Aorta (tissue), 5 donors: ENCODE data around the gene OLFM1. TPM values are rescaled to one million over a fixed set of nuclear protein-coding genes. Genes with fewer than 3 reads are reported as not detected.
"Not testable (repeated sequence)": the region's sequence is repeated elsewhere in the genome, so short reads cannot be mapped to it uniquely, and the experiment has no call there.

Experiments used
- ATAC-seq: fragments of 200-7000 bp; cut with Tn5 transposase; one replicate; pipeline ENCODE4 v1.9.1; 2022; ENCODE audit warnings: moderate library complexity; ENCODE audit not compliant: low FRiP score
- DNase-seq, 2 donors: peaks; one replicate each; pipeline ENCODE4 v3.0.0-alpha.2; 2020
- H3K27ac ChIP-seq, 2 donors: one replicate each; pipeline ENCODE4 v1.5.1; 2013; ENCODE audit warnings: low read length in 2 of 2, mild to moderate bottlenecking in 2 of 2, moderate library complexity in 2 of 2, control low read depth in 1 of 2, inconsistent platforms in 1 of 2, low read depth in 1 of 2
- H3K27me3 ChIP-seq, 2 donors: one replicate each; pipeline ENCODE4 v1.6.1; 2013; ENCODE audit warnings: control low read depth in 1 of 2, low read length in 1 of 2, mild to moderate bottlenecking in 1 of 2, moderate library complexity in 1 of 2; ENCODE audit not compliant: insufficient read depth in 2 of 2, control insufficient read depth in 1 of 2
- H3K36me3 ChIP-seq, 2 donors: one replicate each; pipeline ENCODE4 v1.6.1; 2013; ENCODE audit warnings: control low read depth in 1 of 2, low read length in 1 of 2, mild to moderate bottlenecking in 1 of 2; ENCODE audit not compliant: insufficient read depth in 2 of 2, control insufficient read depth in 1 of 2
- H3K4me1 ChIP-seq, 2 donors: one replicate each; pipeline ENCODE4 v1.6.1; 2013; ENCODE audit warnings: low read length in 2 of 2, control low read depth in 1 of 2, mild to moderate bottlenecking in 1 of 2, moderate library complexity in 1 of 2; ENCODE audit not compliant: insufficient read depth in 2 of 2, control insufficient read depth in 1 of 2
- H3K4me3 ChIP-seq, 2 donors: one replicate each; pipeline ENCODE4 v1.5.1; 2013; ENCODE audit warnings: low read length in 2 of 2, control low read depth in 1 of 2, mild to moderate bottlenecking in 1 of 2
- H3K9me3 ChIP-seq: one replicate; pipeline ENCODE4 v1.6.1; 2013; ENCODE audit warnings: mild to moderate bottlenecking, low read length; ENCODE audit not compliant: control insufficient read depth
- WGBS, 2 donors: extraction: QIAGEN DNeasy Blood & Tissue Kit; methylation state at CpG; one replicate each; pipeline ENCODE4 v1.1.7; 2013; 5-methylcytosine and 5-hydroxymethylcytosine counted together
- intact Hi-C, 2 donors: fragments of 100-400 bp; cut with DNase I; formaldehyde crosslinking; loops; one replicate each; pipeline versions ENCODE4 v1.14.2 to v1.15.0; 2022
- polyA plus RNA-seq, 2 donors: library from polyadenylated mRNA; stranded (reverse); fragments of 200-250 nt; gene quantifications; one replicate each; pipeline ENCODE4 v1.2.3, GENCODE V29; 2013
- total RNA-seq, 2 donors: library from RNA; stranded (reverse); fragmentation: NEBNext Ultra II Directional; extraction: Animal tissue kit (Norgen Biotek cat#: 25700); gene quantifications; one replicate each; pipeline ENCODE4 v1.2.1, GENCODE V29; 2021
- donor health status: healthy with polysubstance abuse.
- donor health status: Bipolar disorder and iron deficiency.
- donor health status: DM: no; HTN: no; CAD: no.
- donor health status: DM: no; HTN: no; CAD: no.
- donor health status: DM: yes; HTN: yes; CAD: no.

OLFM1 gene
- total and polyA plus RNA-seq, 4 donors = 3.5 to 63.0 (median 14.8) TPM

GRCh38 chr9:135051316-135052038 lies 36.0 kb upstream of the OLFM1 start:
- ATAC-seq = no peak
- H3K27me3 ChIP-seq = no peaks in the 10 kb centered on the region

GRCh38 chr9:135053133-135053532 lies 34.3 kb upstream of the OLFM1 start:
- 85 to 88% methylated on average over 5 of the region's 5 CpGs for WGBS, 2 donors
- ATAC-seq (no peak), DNase-seq (peak in 1 of 2 donors; percentile 28)
- Histone ChIP-seq H3K27me3 (no peaks in the 10 kb centered on the region), H3K9me3 (peaks cover 4% of the 10 kb centered on the region), H3K4me1 (no peaks in the 10 kb centered on the region), H3K36me3 (no peaks in the 10 kb centered on the region), H3K27ac (no peak overlapping the region), H3K4me3 (no peak overlapping the region)
- intact Hi-C loops = no loop called here

More at GRCh38 chr9:135051316-135052038, 36.0 kb upstream of the OLFM1 start:
- H3K4me1 ChIP-seq = no peaks in the 10 kb centered on the region
- H3K9me3 ChIP-seq = peaks cover 4% of the 10 kb centered on the region
- no peaks in the 10 kb centered on the region for H3K36me3 ChIP-seq
- H3K27ac ChIP-seq = no peak overlapping the region
- 82 to 88% methylated on average over 17 of the region's 17 CpGs for WGBS, 2 donors
- peak in 1 of 2 donors; percentile 41 for DNase-seq
- no peak overlapping the region for H3K4me3 ChIP-seq
- intact Hi-C loops = no loop called here

GRCh38 chr9:135055181-135055580 lies 32.3 kb upstream of the OLFM1 start:
- no peak overlapping the region for H3K4me3 ChIP-seq
- peaks cover 4% of the 10 kb centered on the region for H3K9me3 ChIP-seq
- intact Hi-C loops = no loop called here
- H3K4me1 ChIP-seq = no peaks in the 10 kb centered on the region
- H3K36me3 ChIP-seq = no peaks in the 10 kb centered on the region
- H3K27me3 ChIP-seq = no peaks in the 10 kb centered on the region
- ATAC-seq = no peak
- 70 to 78% methylated on average over 3 of the region's 3 CpGs for WGBS, 2 donors
- no peak for DNase-seq
- no peak overlapping the region for H3K27ac ChIP-seq

- Histone ChIP-seq H3K4me1 (no peaks in the 10 kb centered on the region), H3K36me3 (no peaks in the 10 kb centered on the region), H3K9me3 (peaks cover 4% of the 10 kb centered on the region), H3K4me3 (no peak overlapping the region), H3K27ac (no peak overlapping the region), H3K27me3 (no peaks in the 10 kb centered on the region)
- ATAC-seq = no peak
- no peak for DNase-seq
- intact Hi-C loops = no loop called here
- 55 to 66% methylated on average over 3 of the region's 3 CpGs for WGBS, 2 donors
These were observed 30.9 kb upstream of the OLFM1 start for GRCh38 chr9:135056541-135056940.

- no peak overlapping the region for H3K27ac ChIP-seq
- WGBS, 2 donors = 52 to 58% methylated on average over 5 of the region's 5 CpGs
- H3K4me1 ChIP-seq = no peaks in the 10 kb centered on the region
- no peak overlapping the region for H3K4me3 ChIP-seq
- H3K27me3 ChIP-seq = no peaks in the 10 kb centered on the region
- H3K9me3 ChIP-seq = peaks cover 2% of the 10 kb centered on the region
- no peaks in the 10 kb centered on the region for H3K36me3 ChIP-seq
- DNase-seq = peak; percentile 9 to 30
- intact Hi-C loops = no loop called here
- no peak for ATAC-seq
These were observed 26.9 kb upstream of the OLFM1 start for GRCh38 chr9:135060461-135061116.

- 76 to 77% methylated on average over 12 of the region's 12 CpGs for whole genome bisulfite sequencing, 2 donors
- Histone ChIP-seq H3K9me3 (peaks cover 2% of the 10 kb centered on the region), H3K27me3 (no peaks in the 10 kb centered on the region), H3K4me1 (no peaks in the 10 kb centered on the region), H3K27ac (no peak overlapping the region), H3K36me3 (no peaks in the 10 kb centered on the region), H3K4me3 (no peak overlapping the region)
- DNase-seq (peak; percentile 12 to 33), ATAC-seq (no peak)
- intact Hi-C loops = no loop called here
These were observed 26.0 kb upstream of the OLFM1 start for GRCh38 chr9:135061441-135061840.

GRCh38 chr9:135062254-135062653 lies 25.2 kb upstream of the OLFM1 start:
- Histone ChIP-seq H3K4me3 (no peak overlapping the region), H3K27ac (no peak overlapping the region), H3K27me3 (no peaks in the 10 kb centered on the region), H3K36me3 (no peaks in the 10 kb centered on the region), H3K4me1 (no peaks in the 10 kb centered on the region), H3K9me3 (peaks cover 2% of the 10 kb centered on the region)
- WGBS, 2 donors = 83% methylated on average over 5 of the region's 5 CpGs
- ATAC-seq (no peak), DNase-seq (peak in 1 of 2 donors; percentile 31)
- intact Hi-C loops = no loop called here

- H3K4me1 ChIP-seq, H3K36me3 ChIP-seq, ATAC-seq, H3K27me3 ChIP-seq, H3K9me3 ChIP-seq, intact Hi-C loops, H3K4me3 ChIP-seq, H3K27ac ChIP-seq: not testable (repeated sequence)
- DNase-seq = peak; percentile 4 to 28
- WGBS, 2 donors = 57 to 69% methylated on average over 4 of the region's 4 CpGs
These were observed 24.0 kb upstream of the OLFM1 start for GRCh38 chr9:135063466-135063865.

GRCh38 chr9:135063888-135064287 lies 23.6 kb upstream of the OLFM1 start:
- WGBS, 2 donors = 67 to 69% methylated on average over 4 of the region's 4 CpGs
- ATAC-seq, intact Hi-C loops, H3K27me3 ChIP-seq, H3K4me3 ChIP-seq, H3K36me3 ChIP-seq, H3K9me3 ChIP-seq, H3K4me1 ChIP-seq, H3K27ac ChIP-seq: not testable (repeated sequence)
- peak; percentile 10 to 42 for DNase-seq
